ENCODE measurements around the gene C2CD2.

Gene C2CD2

DNA sequence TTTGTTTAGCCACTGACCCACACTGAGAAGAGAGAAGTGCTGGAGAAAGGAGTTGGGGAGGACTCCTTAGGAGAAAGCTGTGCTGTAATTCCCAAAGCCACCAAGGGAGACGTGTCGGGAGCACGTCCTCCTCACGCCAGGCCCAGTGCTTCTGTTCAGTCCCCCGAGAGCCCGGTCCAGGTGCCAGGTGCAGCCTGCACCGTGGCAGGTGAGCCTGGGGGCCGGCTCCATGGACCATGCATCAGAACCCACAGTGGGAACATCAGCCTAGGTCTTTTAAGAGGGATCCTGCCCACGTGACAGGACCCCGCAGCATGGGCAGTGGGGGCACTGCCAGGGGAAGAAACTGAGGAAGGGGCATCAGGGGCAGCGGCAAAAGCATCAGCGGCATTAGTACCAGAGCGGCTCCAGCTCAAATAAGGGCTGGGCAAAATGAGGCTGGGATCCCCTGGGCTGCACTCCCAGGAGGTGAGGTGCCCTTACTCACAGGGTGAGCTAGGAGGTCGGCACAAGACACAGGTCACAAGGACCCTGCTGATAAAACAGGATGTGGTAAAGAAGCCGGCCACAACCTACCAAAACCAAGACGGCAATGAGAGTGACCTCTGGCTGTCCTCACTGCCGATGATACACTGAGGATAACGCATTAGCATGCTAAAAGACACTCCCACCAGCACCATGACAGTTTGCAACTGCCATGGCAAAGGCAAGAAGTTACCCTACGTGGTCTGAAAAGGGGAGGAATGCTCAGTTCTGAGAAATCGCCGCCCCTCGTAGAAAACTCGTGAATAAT lies 50.1 kb downstream of the C2CD2 start:
- Histone ChIP-seq H3K36me3 (ENCODE audit: insufficient read depth, low read length) (peaks cover 8% of the 10 kb centered on the region), H3K9me3 (ENCODE audit: insufficient read depth, low read depth, low read length) (no peaks in the 10 kb centered on the region), H3K4me1 (ENCODE audit: insufficient read depth, low read length) (no peaks in the 10 kb centered on the region), H3K4me3 (ENCODE audit: low read length) (no peak overlapping the region), H3K27me3 (ENCODE audit: insufficient read depth, low read length) (no peaks in the 10 kb centered on the region), H3K27ac (ENCODE audit: low read depth, low read length) (no peak overlapping the region), H3K9ac (ENCODE audit: low read depth, low read length) (no peak overlapping the region)
- 81% methylated on average over 23 of the region's 23 CpGs for WGBS

DNA sequence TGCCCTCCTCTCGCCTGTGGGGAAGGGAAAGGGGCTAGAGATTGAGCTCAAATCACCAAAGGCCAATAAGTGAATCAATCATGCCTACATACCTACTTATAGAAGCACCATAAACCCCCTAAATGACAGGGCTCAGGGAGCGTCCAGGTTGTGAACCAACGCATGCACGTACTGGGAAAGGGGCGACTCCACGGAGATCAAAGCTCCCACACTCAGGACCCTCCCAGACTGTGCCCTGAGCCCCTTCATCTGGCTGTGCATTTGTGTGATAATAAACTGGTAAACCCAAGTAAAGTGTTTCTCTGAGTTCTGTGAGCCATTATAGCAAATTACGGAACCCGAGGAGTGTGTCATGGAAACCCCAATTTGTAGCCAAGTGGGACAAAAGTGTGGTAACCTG lies 50.9 kb downstream of the C2CD2 start:
- Histone ChIP-seq H3K9ac (ENCODE audit: low read depth, low read length) (no peak overlapping the region), H3K4me1 (ENCODE audit: insufficient read depth, low read length) (peaks cover 5% of the 10 kb centered on the region; the same call in 1 of the 2 replicates), H3K36me3 (ENCODE audit: insufficient read depth, low read length) (peaks cover 8% of the 10 kb centered on the region), H3K27me3 (ENCODE audit: insufficient read depth, low read length) (no peaks in the 10 kb centered on the region), H3K4me3 (ENCODE audit: low read length) (no peak overlapping the region), H3K9me3 (ENCODE audit: insufficient read depth, low read depth, low read length) (no peaks in the 10 kb centered on the region), H3K27ac (ENCODE audit: low read depth, low read length) (no peak overlapping the region)
- 95% methylated on average over 8 of the region's 8 CpGs for WGBS

DNA sequence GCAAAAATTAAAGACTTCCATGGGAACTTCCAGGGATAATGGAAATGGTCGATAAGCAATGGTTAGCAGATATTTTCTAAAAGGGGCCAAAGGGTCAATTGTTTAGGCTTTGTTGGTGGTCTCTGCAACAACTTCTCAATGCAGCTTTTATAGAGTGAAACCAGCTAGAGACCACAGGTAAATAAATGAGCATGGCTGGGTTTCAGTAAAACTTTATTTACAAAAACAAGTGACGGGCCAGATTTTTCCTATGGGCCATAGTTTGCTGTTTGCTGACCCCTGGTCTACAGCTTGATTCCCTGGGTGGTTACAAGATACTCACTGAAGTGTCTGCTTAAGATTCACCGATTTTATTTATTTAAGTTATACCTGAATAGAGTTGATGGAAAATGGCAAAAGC lies 52.0 kb downstream of the C2CD2 start:
- H3K9ac ChIP-seq (ENCODE audit: low read depth, low read length) = no peak overlapping the region
- H3K4me3 ChIP-seq (ENCODE audit: low read length) = no peak overlapping the region
- WGBS = 90% methylated on average over 2 of the region's 3 CpGs
- no peaks in the 10 kb centered on the region for H3K27me3 ChIP-seq (ENCODE audit: insufficient read depth, low read length)
- no peaks in the 10 kb centered on the region for H3K9me3 ChIP-seq (ENCODE audit: insufficient read depth, low read depth, low read length)
- peaks cover 8% of the 10 kb centered on the region for H3K36me3 ChIP-seq (ENCODE audit: insufficient read depth, low read length)
- H3K4me1 ChIP-seq (ENCODE audit: insufficient read depth, low read length) = peaks cover 17% of the 10 kb centered on the region
- no peak overlapping the region for H3K27ac ChIP-seq (ENCODE audit: low read depth, low read length)

DNA sequence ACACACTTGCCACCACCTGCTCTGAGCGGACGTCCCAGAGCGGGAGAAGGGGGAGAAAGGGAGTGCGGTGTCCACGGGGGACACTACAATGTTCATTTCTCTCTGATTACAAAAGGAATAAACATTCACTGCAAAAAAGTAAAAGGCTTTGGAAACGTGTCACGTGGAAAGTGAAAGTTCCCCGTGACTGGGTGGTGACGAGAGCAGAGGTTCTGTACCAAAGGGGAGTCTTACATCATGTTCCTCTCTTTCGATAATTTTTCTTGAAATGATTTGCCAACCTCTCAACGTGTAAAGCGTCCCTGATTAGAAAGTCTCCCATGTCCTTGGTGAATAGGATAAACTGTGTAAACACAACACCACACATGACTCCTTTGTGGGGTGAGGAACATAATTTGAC lies 52.7 kb downstream of the C2CD2 start:
- Histone ChIP-seq H3K4me3 (ENCODE audit: low read length) (no peak overlapping the region), H3K9ac (ENCODE audit: low read depth, low read length) (no peak overlapping the region), H3K27ac (ENCODE audit: low read depth, low read length) (no peak overlapping the region), H3K36me3 (ENCODE audit: insufficient read depth, low read length) (peaks cover 8% of the 10 kb centered on the region), H3K4me1 (ENCODE audit: insufficient read depth, low read length) (peaks cover 24% of the 10 kb centered on the region), H3K9me3 (ENCODE audit: insufficient read depth, low read depth, low read length) (no peaks in the 10 kb centered on the region), H3K27me3 (ENCODE audit: insufficient read depth, low read length) (no peaks in the 10 kb centered on the region)
- WGBS = 93% methylated on average over 10 of the region's 12 CpGs

DNA sequence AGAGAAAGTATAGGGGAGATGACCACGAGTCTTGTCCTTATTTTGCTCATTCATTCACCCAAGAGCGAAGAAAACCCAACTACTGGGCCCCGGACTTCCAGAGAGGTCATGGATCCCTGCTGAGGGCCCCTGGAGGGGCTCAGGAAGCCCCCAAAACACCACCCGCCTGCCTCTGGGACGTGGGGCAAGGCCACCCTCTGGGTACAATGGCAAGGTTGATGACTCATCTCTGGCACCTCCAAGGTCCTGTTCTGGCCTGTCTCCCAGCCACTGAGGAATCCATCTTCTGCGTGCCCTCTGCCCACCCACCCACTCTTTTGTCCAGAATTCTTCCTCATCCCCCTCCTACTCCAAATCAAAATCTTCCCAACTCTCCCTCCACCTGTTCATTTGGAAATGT lies 53.4 kb downstream of the C2CD2 start:
- H3K4me1 ChIP-seq (ENCODE audit: insufficient read depth, low read length) = peaks cover 30% of the 10 kb centered on the region
- H3K9ac ChIP-seq (ENCODE audit: low read depth, low read length) = no peak overlapping the region
- peaks cover 8% of the 10 kb centered on the region for H3K36me3 ChIP-seq (ENCODE audit: insufficient read depth, low read length)
- H3K27ac ChIP-seq (ENCODE audit: low read depth, low read length) = no peak overlapping the region
- H3K9me3 ChIP-seq (ENCODE audit: insufficient read depth, low read depth, low read length) = no peaks in the 10 kb centered on the region
- 89% methylated on average over 6 of the region's 6 CpGs for WGBS
- H3K27me3 ChIP-seq (ENCODE audit: insufficient read depth, low read length) = no peaks in the 10 kb centered on the region
- H3K4me3 ChIP-seq (ENCODE audit: low read length) = no peak overlapping the region

DNA sequence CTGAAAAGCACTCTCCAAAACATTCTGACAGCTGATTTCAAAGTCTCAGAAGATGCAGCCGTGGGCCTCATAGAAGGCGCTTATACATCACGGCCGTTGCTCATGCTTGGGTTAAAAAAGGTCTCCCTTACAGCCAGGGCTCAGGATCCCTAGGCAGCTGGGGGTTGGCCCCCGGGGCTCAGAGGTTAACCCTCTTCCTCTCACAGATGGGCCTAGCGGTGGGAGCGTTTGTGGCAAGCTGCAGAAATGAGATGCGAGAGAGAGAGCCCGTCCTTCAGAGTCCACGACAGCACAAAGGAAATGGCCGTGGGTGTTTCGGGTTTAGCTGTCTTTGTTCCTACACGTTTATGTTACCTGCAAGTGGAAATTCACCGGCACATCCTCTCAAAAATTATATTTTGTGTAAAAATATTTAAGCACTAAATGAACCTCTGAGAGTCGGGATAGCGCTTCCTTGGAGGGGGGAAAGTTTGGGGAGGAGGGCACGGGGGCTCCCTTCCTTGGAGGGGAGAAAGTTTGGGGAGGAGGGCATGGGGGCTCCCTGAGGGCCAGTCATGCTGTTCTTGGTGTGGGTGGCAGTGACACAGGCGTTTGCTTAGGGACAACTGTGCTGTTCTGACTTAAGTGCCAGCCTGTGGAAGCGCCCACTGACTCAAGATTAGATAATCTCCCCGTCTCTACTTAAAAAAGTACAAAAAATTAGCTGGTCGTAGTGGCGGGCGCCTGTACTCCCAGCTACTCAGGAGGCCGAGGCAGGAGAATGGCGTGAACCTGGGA lies 54.2 kb downstream of the C2CD2 start:
- Histone ChIP-seq H3K27ac (ENCODE audit: low read depth, low read length) (no peak overlapping the region), H3K9me3 (ENCODE audit: insufficient read depth, low read depth, low read length) (no peaks in the 10 kb centered on the region), H3K27me3 (ENCODE audit: insufficient read depth, low read length) (no peaks in the 10 kb centered on the region), H3K9ac (ENCODE audit: low read depth, low read length) (no peak overlapping the region), H3K36me3 (ENCODE audit: insufficient read depth, low read length) (peaks cover 8% of the 10 kb centered on the region), H3K4me1 (ENCODE audit: insufficient read depth, low read length) (peaks cover 30% of the 10 kb centered on the region), H3K4me3 (ENCODE audit: low read length) (no peak overlapping the region)
- 88% methylated on average over 24 of the region's 25 CpGs for WGBS

DNA sequence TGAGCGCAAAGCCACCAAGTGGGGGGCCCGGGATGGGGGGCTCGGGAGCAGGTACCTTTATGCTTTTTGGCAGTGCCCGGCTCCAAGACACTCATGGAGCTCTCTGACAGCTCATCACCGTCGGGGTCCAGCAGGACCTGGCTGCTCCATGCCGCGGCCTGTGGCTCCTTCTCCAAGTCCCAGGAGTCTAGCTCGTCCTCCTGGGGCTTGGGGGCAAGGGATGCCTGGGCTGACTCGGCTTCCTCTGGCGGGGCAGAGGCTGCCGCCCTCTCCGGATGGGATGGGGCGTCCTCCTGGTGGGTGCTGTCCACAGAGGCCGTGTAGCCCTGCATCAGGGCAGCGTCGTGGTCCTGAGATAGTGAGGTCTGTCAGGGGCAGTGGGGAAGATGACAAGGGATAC lies 54.8 kb downstream of the C2CD2 start:
- H3K4me1 ChIP-seq (ENCODE audit: insufficient read depth, low read length) = peaks cover 30% of the 10 kb centered on the region
- H3K9me3 ChIP-seq (ENCODE audit: insufficient read depth, low read depth, low read length) = no peaks in the 10 kb centered on the region
- no peaks in the 10 kb centered on the region for H3K27me3 ChIP-seq (ENCODE audit: insufficient read depth, low read length)
- WGBS = 96% methylated on average over 17 of the region's 17 CpGs
- H3K36me3 ChIP-seq (ENCODE audit: insufficient read depth, low read length) = peaks cover 8% of the 10 kb centered on the region
- H3K4me3 ChIP-seq (ENCODE audit: low read length) = no peak overlapping the region
- H3K27ac ChIP-seq (ENCODE audit: low read depth, low read length) = no peak overlapping the region
- no peak overlapping the region for H3K9ac ChIP-seq (ENCODE audit: low read depth, low read length)

DNA sequence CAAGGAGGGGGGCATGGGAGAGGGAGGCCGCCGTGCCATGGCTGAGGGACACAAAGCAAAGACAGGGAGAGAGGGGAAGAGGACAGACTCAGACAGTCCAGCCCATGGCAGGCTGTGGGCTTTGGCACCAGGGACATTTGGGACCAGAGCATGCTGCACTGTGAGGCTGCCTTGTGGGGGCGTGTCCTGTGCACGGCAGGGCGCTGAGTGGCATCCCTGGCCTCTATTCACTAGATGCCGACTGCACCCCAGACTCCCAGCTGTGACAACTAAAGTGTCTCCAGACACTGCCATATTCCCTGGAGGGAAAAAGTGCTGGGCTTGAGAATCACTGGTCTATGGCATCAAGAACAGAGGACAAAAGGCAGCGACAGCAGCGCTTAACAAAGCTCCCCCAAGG lies 56.1 kb downstream of the C2CD2 start:
- peaks cover 30% of the 10 kb centered on the region for H3K4me1 ChIP-seq (ENCODE audit: insufficient read depth, low read length)
- H3K9me3 ChIP-seq (ENCODE audit: insufficient read depth, low read depth, low read length) = no peaks in the 10 kb centered on the region
- H3K27ac ChIP-seq (ENCODE audit: low read depth, low read length) = no peak overlapping the region
- H3K4me3 ChIP-seq (ENCODE audit: low read length) = no peak overlapping the region
- H3K36me3 ChIP-seq (ENCODE audit: insufficient read depth, low read length) = peaks cover 8% of the 10 kb centered on the region
- WGBS = 52% methylated on average over 8 of the region's 8 CpGs
- no peaks in the 10 kb centered on the region for H3K27me3 ChIP-seq (ENCODE audit: insufficient read depth, low read length)
- H3K9ac ChIP-seq (ENCODE audit: low read depth, low read length) = no peak overlapping the region

DNA sequence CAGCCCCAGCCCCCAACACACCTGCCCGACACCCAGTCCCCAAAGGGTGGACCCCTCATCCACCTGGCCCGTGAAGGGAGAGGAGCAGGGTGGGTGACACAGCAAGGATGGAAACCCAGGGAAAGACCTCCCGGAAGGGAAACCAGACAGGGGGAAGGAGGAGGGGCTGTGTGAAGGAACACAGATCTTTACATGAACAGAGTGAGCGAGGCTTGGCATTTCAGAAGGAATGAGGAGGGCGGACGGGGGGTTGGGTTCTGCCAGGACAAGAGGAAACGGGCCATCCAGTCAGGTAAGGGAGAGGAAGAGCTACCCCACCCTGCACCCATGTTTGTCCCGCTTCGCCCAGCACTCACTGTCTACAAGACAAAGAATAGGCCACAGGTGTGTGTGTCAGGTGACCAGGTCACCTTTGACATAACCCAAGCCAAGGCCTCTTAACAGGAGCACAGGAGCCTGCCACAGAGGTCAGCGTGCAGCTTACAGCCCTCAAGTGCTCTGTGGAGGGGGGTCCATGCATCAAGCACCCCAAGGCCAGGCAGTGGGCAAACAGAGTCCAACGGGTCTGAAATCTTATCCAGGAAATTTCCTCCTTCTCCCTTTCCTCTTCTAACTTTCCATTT lies 56.7 kb downstream of the C2CD2 start:
- Histone ChIP-seq H3K4me3 (ENCODE audit: low read length) (no peak overlapping the region), H3K9ac (ENCODE audit: low read depth, low read length) (no peak overlapping the region), H3K27me3 (ENCODE audit: insufficient read depth, low read length) (no peaks in the 10 kb centered on the region), H3K36me3 (ENCODE audit: insufficient read depth, low read length) (peaks cover 8% of the 10 kb centered on the region), H3K9me3 (ENCODE audit: insufficient read depth, low read depth, low read length) (no peaks in the 10 kb centered on the region), H3K4me1 (ENCODE audit: insufficient read depth, low read length) (peaks cover 30% of the 10 kb centered on the region), H3K27ac (ENCODE audit: low read depth, low read length) (no peak overlapping the region)
- WGBS = 72% methylated on average over 11 of the region's 11 CpGs

DNA sequence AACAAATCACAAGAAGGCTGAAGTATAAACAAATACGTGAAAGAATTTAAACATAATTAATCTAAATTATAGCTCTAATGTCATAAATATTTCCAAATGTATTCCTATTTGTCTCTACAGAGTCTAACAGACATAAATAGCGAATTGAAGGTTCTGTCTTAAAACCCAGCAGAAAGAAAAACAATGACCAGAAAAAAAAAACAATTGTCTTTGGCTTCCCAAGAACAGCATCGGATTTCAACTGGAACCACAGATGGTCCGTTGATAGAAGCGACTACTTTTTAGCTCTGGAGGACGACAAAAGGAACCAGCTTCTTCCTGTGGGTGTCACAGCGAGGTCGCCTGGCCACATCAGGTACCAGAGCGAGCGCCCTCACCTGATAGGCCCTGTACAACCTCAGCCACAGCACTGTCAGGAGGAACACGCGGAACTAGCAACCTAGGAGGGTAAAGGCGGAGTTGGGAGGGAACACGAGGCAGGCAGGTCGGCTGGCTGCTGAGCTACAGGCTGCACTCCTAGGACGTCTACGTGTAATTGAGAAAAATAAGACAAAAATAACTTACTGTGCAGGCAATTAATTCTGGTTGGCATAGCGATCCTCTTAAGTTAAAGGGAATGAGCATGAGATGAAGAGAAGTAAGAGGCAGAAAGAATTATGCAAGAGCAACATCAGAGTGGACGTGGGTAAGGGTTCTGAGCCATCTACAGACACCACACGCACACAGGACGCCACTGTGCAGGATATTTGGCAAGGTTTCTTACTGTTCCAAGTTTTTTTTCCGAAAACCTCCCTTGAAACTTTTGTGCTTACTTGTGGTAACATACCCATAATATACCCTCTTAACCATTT lies 58.0 kb downstream of the C2CD2 start:
- Histone ChIP-seq H3K27ac (ENCODE audit: low read depth, low read length) (no peak overlapping the region), H3K9me3 (ENCODE audit: insufficient read depth, low read depth, low read length) (no peaks in the 10 kb centered on the region), H3K9ac (ENCODE audit: low read depth, low read length) (no peak overlapping the region), H3K4me3 (ENCODE audit: low read length) (no peak overlapping the region), H3K4me1 (ENCODE audit: insufficient read depth, low read length) (peaks cover 30% of the 10 kb centered on the region), H3K36me3 (ENCODE audit: insufficient read depth, low read length) (peaks cover under 1% of the 10 kb centered on the region; the same call in 1 of the 2 replicates), H3K27me3 (ENCODE audit: insufficient read depth, low read length) (no peaks in the 10 kb centered on the region)
- WGBS = 86% methylated on average over 21 of the region's 22 CpGs

Measured in HUES64 (cell line).